HL-60 (cell line): ENCODE measurements around the gene SLC6A18.

Source experiments
- DNase-seq, 2 experiments: peaks; one replicate each; pipeline ENCODE4 v3.0.0-alpha.2; 2010 to 2020; ENCODE audit warnings: low read depth in 1 of 2, low spot score in 1 of 2
- H3K27ac ChIP-seq: fragments of 250-450 bp; sonication (Bioruptor Pico); replicated peaks from 2 replicates; pipeline ENCODE4 v1.5.1; 2020; ENCODE audit warnings: mild to moderate bottlenecking, moderate library complexity
- H3K27me3 ChIP-seq: fragments of 250-450 bp; sonication (Bioruptor Pico); 2 replicates; pipeline ENCODE4 v1.5.1; 2021; ENCODE audit warnings: mild to moderate bottlenecking, moderate library complexity; ENCODE audit not compliant: insufficient read depth, poor library complexity, severe bottlenecking
- H3K4me3 ChIP-seq: replicated peaks from 2 replicates; pipeline ENCODE4 v1.5.1; 2011; ENCODE audit warnings: mild to moderate bottlenecking, control low read depth, low read length; ENCODE audit not compliant: insufficient read depth
- CTCF ChIP-seq: IDR thresholded peaks from one replicate; pipeline ENCODE4 v1.5.1; 2011; ENCODE audit warnings: low read length, control low read depth, inconsistent platforms; ENCODE audit not compliant: insufficient read depth
- GABPA ChIP-seq: IDR thresholded peaks from 2 replicates; pipeline ENCODE4 v1.6.1; 2012; ENCODE audit warnings: low read depth
- POLR2AphosphoS5 ChIP-seq: IDR thresholded peaks from 2 replicates; pipeline ENCODE4 v1.6.1; 2012; ENCODE audit warnings: low read depth
- SPI1 ChIP-seq: IDR thresholded peaks from 2 replicates; pipeline ENCODE4 v1.6.1; 2012; ENCODE audit warnings: low read depth, mild to moderate bottlenecking, borderline replicate concordance
- TF ChIP-seq, protein P1 (sequence below): IDR thresholded peaks from 2 replicates; pipeline ENCODE4 v1.6.1; 2012; ENCODE audit warnings: low read depth; ENCODE audit not compliant: insufficient replicate concordance

Gene SLC6A18

DNA sequence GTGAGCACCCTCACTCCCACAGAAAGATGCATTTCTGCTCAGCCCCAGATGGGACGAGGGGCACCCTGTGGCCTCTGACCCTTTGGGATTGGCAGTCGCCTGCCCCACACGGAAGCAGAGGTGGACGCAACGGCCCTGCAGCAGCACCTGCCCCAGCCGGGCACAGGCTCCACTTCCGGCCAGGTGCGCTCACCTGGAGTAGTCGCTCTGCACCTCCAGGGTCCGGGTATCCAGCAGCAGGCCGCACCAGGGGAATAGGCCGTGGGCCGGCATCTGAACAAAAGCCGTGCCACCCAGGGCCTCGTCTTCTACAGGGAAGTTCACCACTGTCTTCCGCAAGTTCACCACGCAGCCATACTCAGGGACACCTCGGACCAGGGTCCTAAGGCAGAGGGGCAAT, 39.0 kb downstream of the SLC6A18 start:
- DNase-seq, result no peak
- H3K27ac ChIP-seq, result no peak overlapping the region
- no peaks in the 10 kb centered on the region for H3K27me3 ChIP-seq
- TF ChIP-seq CTCF, result no peak
- TF ChIP-seq GABPA, result no peak
- TF ChIP-seq, protein P1, sequence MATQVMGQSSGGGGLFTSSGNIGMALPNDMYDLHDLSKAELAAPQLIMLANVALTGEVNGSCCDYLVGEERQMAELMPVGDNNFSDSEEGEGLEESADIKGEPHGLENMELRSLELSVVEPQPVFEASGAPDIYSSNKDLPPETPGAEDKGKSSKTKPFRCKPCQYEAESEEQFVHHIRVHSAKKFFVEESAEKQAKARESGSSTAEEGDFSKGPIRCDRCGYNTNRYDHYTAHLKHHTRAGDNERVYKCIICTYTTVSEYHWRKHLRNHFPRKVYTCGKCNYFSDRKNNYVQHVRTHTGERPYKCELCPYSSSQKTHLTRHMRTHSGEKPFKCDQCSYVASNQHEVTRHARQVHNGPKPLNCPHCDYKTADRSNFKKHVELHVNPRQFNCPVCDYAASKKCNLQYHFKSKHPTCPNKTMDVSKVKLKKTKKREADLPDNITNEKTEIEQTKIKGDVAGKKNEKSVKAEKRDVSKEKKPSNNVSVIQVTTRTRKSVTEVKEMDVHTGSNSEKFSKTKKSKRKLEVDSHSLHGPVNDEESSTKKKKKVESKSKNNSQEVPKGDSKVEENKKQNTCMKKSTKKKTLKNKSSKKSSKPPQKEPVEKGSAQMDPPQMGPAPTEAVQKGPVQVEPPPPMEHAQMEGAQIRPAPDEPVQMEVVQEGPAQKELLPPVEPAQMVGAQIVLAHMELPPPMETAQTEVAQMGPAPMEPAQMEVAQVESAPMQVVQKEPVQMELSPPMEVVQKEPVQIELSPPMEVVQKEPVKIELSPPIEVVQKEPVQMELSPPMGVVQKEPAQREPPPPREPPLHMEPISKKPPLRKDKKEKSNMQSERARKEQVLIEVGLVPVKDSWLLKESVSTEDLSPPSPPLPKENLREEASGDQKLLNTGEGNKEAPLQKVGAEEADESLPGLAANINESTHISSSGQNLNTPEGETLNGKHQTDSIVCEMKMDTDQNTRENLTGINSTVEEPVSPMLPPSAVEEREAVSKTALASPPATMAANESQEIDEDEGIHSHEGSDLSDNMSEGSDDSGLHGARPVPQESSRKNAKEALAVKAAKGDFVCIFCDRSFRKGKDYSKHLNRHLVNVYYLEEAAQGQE, result no peak
- TF ChIP-seq POLR2AphosphoS5, result no peak
- TF ChIP-seq SPI1, result no peak
- H3K4me3 ChIP-seq, result no peak overlapping the region

DNA sequence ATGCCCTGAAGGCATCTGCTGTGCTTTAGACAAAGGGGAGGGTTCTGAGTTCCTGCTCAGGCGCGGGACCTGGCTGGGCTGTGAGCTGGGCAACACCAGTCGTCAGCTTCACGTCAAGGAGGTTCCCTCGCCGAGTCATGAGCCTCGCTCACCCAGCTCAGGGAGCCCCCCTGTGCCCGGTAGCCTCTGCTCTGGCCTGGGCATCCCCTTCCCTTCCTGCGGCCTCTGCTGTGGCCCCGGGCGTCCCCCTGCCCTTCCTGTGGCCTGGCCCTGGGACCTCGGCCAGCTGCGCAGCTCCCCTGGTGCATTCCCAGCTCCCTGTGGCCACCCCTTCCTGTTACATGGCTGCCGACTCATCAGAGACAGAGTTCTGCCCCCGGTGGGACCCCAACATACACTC, 39.8 kb downstream of the SLC6A18 start:
- Histone ChIP-seq H3K27ac (no peak overlapping the region), H3K4me3 (no peak overlapping the region), H3K27me3 (no peaks in the 10 kb centered on the region)
- TF ChIP-seq, protein P1, result no peak
- TF ChIP-seq CTCF (no peak), GABPA (no peak), POLR2AphosphoS5 (no peak), SPI1 (no peak)
- DNase-seq, result no peak

DNA sequence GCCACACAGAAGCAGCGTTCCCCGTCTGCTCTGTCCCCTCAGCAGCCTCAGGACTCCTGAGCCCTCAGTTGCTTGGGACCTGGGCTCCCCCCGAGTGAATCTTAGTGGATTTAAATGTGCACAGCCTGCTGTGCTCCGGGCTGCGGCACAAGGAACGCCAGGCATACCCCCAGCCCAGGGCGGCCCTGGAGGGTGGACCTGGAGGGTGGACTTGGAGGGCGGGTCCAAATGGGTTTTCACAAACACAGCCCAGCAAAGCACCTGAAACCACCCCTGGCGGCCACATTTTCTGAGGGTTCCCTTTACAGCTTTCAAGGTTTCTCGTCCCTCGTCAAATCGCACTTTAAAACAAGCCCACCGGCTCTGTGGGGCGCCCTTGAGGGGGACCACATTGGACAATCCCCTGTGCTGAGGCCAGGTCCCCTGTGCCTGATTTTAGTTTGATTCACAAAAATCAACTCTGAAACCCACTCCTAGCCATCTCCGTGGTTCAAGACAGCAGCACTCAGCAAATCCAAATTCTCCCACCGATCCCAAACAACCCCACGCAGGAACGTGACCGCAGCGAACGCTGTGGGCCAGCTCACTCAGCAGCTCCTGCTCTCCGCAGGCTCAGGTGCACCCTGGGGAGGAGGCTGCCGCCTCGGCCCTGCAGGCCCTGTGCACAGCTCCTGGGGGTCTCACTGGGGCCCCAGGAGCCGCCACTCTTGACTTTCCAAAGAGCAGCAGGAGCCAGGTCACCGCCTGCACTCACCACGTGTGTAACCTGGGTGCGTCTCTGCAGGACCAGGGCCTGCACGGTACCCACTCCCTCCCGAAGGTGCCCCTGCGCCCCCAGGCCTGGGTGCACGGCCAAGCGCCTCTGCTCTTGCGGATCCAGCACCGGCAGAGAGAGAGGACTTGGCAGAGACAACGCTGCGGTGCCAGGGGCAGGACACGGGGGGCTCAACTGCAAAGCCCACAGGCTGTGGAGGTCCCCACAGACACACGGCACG, 40.6 kb downstream of the SLC6A18 start:
- no peak overlapping the region for H3K27ac ChIP-seq
- H3K4me3 ChIP-seq, result no peak overlapping the region
- DNase-seq, result no peak
- no peaks in the 10 kb centered on the region for H3K27me3 ChIP-seq
- TF ChIP-seq POLR2AphosphoS5 (no peak), GABPA (no peak), SPI1 (no peak), CTCF (no peak)
- TF ChIP-seq, protein P1, result no peak
